Activated T-cell treated with anti-CD3 and anti-CD28 coated beads, Interleukin-2, amount 50 U/mL, for 72 hours (primary cell): Measurements from ENCODE around the gene EFHC1. TPM values are rescaled to one million over a fixed set of nuclear protein-coding genes. Genes with fewer than 3 reads are reported as not detected.

Source experiments
- ATAC-seq, 2 donors: fragments of 150-1000 bp; cut with Tn5 transposase; replicated peaks in 1 of 2; 2 replicates each; pipeline ENCODE4 v1.10.0; 2021; ENCODE audit warnings: moderate library complexity in 2 of 2, mild to moderate bottlenecking in 1 of 2
- DNase-seq, 2 donors: peaks; one replicate each; pipeline ENCODE4 v3.0.0; 2021 to 2022; ENCODE audit warnings: mixed read lengths in 1 of 2
- H3K27ac Mint-ChIP-seq: one replicate; pipeline ENCODE4 v1.8.0; 2022; ENCODE audit warnings: mild to moderate bottlenecking, moderate library complexity, mixed read lengths
- H3K27me3 Mint-ChIP-seq: one replicate; pipeline ENCODE4 v1.8.0; 2022; ENCODE audit warnings: low read depth, mixed read lengths
- H3K36me3 Mint-ChIP-seq, 2 donors: one replicate each; pipeline ENCODE4 v1.8.0; 2022; ENCODE audit warnings: mixed read lengths in 2 of 2, mild to moderate bottlenecking in 1 of 2; ENCODE audit not compliant: insufficient read depth in 2 of 2
- H3K4me1 Mint-ChIP-seq: one replicate; pipeline ENCODE4 v1.8.0; 2022; ENCODE audit warnings: low read depth, mixed read lengths
- H3K4me3 Mint-ChIP-seq, 2 donors: one replicate each; pipeline ENCODE4 v1.8.0; 2022; ENCODE audit warnings: mild to moderate bottlenecking in 2 of 2, mixed read lengths in 2 of 2, moderate library complexity in 2 of 2
- H3K9me3 Mint-ChIP-seq, 2 donors: one replicate each; pipeline ENCODE4 v1.8.0; 2022; ENCODE audit warnings: mixed read lengths in 2 of 2
- total RNA-seq, 2 donors: library from RNA; stranded (reverse); gene quantifications; one replicate each; pipeline ENCODE4 v1.2.3, GENCODE V29; 2022

The EFHC1 gene
- total RNA-seq, 2 donors from 2014 or later: 4.6 to 5.1 TPM

- no peaks in the 10 kb centered on the region for H3K27me3 Mint-ChIP-seq
- ATAC-seq (no peak), DNase-seq (no peak)
- no peaks in the 10 kb centered on the region for H3K9me3 Mint-ChIP-seq
- no peak overlapping the region for H3K27ac Mint-ChIP-seq
- no peak overlapping the region for H3K4me3 Mint-ChIP-seq
- peaks cover 22% of the 10 kb centered on the region for H3K4me1 Mint-ChIP-seq
- H3K36me3 Mint-ChIP-seq: no peaks in the 10 kb centered on the region
These were observed 127.7 kb downstream of the EFHC1 start for GRCh38 chr6:52547647-52548352.

- Mint-ChIP-seq H3K9me3 (no peaks in the 10 kb centered on the region), H3K27me3 (no peaks in the 10 kb centered on the region), H3K27ac (no peak overlapping the region), H3K36me3 (no peaks in the 10 kb centered on the region), H3K4me3 (no peak overlapping the region), H3K4me1 (peaks cover 25% of the 10 kb centered on the region)
- ATAC-seq (no peak), DNase-seq (no peak)
These were observed 128.2 kb downstream of the EFHC1 start for GRCh38 chr6:52548353-52548713.

GRCh38 chr6:52548999-52549398 is 128.9 kb downstream of the EFHC1 start:
- Mint-ChIP-seq H3K4me1 (peaks cover 25% of the 10 kb centered on the region), H3K27ac (no peak overlapping the region), H3K36me3 (no peaks in the 10 kb centered on the region), H3K4me3 (no peak overlapping the region), H3K27me3 (no peaks in the 10 kb centered on the region), H3K9me3 (no peaks in the 10 kb centered on the region)
- DNase-seq (no peak), ATAC-seq (no peak)

GRCh38 chr6:52549428-52549827 is 129.3 kb downstream of the EFHC1 start:
- Mint-ChIP-seq H3K9me3 (no peaks in the 10 kb centered on the region), H3K4me3 (no peak overlapping the region), H3K27ac (no peak overlapping the region), H3K4me1 (peaks cover 22% of the 10 kb centered on the region), H3K27me3 (no peaks in the 10 kb centered on the region), H3K36me3 (no peaks in the 10 kb centered on the region)
- no peak for DNase-seq
- no peak for ATAC-seq

GRCh38 chr6:52550014-52550575 is 130.0 kb downstream of the EFHC1 start:
- H3K36me3 Mint-ChIP-seq: no peaks in the 10 kb centered on the region
- ATAC-seq (no peak), DNase-seq (no peak)
- no peaks in the 10 kb centered on the region for H3K9me3 Mint-ChIP-seq
- no peaks in the 10 kb centered on the region for H3K27me3 Mint-ChIP-seq
- no peak overlapping the region for H3K27ac Mint-ChIP-seq
- H3K4me1 Mint-ChIP-seq: peaks cover 20% of the 10 kb centered on the region
- H3K4me3 Mint-ChIP-seq: no peak overlapping the region

- DNase-seq (no peak), ATAC-seq (no peak)
- no peaks in the 10 kb centered on the region for H3K36me3 Mint-ChIP-seq
- no peak overlapping the region for H3K4me3 Mint-ChIP-seq
- no peaks in the 10 kb centered on the region for H3K9me3 Mint-ChIP-seq
- no peak overlapping the region for H3K27ac Mint-ChIP-seq
- peaks cover 14% of the 10 kb centered on the region for H3K4me1 Mint-ChIP-seq
- H3K27me3 Mint-ChIP-seq: no peaks in the 10 kb centered on the region
These were observed 130.7 kb downstream of the EFHC1 start for GRCh38 chr6:52550870-52551269.

- no peaks in the 10 kb centered on the region for H3K27me3 Mint-ChIP-seq
- no peak for DNase-seq
- peaks cover 7% of the 10 kb centered on the region for H3K4me1 Mint-ChIP-seq
These were observed 131.5 kb downstream of the EFHC1 start for GRCh38 chr6:52551483-52552277.

GRCh38 chr6:52552278-52552643 is 132.1 kb downstream of the EFHC1 start:
- ATAC-seq: no peak
- DNase-seq: no peak
- no peaks in the 10 kb centered on the region for H3K36me3 Mint-ChIP-seq
- peaks cover 7% of the 10 kb centered on the region for H3K4me1 Mint-ChIP-seq
- no peak overlapping the region for H3K4me3 Mint-ChIP-seq
- no peaks in the 10 kb centered on the region for H3K27me3 Mint-ChIP-seq
- H3K27ac Mint-ChIP-seq: no peak overlapping the region
- no peaks in the 10 kb centered on the region for H3K9me3 Mint-ChIP-seq

More at GRCh38 chr6:52551483-52552277, 131.5 kb downstream of the EFHC1 start:
- Mint-ChIP-seq H3K9me3 (no peaks in the 10 kb centered on the region), H3K36me3 (no peaks in the 10 kb centered on the region), H3K4me3 (no peak overlapping the region), H3K27ac (no peak overlapping the region)
- ATAC-seq: no peak

- no peaks in the 10 kb centered on the region for H3K27me3 Mint-ChIP-seq
- no peak for DNase-seq
- no peaks in the 10 kb centered on the region for H3K9me3 Mint-ChIP-seq
- H3K4me1 Mint-ChIP-seq: peaks cover 7% of the 10 kb centered on the region
- H3K27ac Mint-ChIP-seq: no peak overlapping the region
- no peaks in the 10 kb centered on the region for H3K36me3 Mint-ChIP-seq
- H3K4me3 Mint-ChIP-seq: no peak overlapping the region
- ATAC-seq: no peak
These were observed 133.0 kb downstream of the EFHC1 start for GRCh38 chr6:52553158-52553557.

- Mint-ChIP-seq H3K4me1 (peaks cover 7% of the 10 kb centered on the region), H3K4me3 (no peak overlapping the region), H3K9me3 (no peaks in the 10 kb centered on the region), H3K27ac (no peak overlapping the region), H3K36me3 (no peaks in the 10 kb centered on the region), H3K27me3 (no peaks in the 10 kb centered on the region)
- DNase-seq (no peak), ATAC-seq (no peak)
These were observed 133.6 kb downstream of the EFHC1 start for GRCh38 chr6:52553719-52554118.

- DNase-seq (no peak), ATAC-seq (no peak)
- peaks cover 7% of the 10 kb centered on the region for H3K4me1 Mint-ChIP-seq
- H3K27me3 Mint-ChIP-seq: no peaks in the 10 kb centered on the region
- H3K36me3 Mint-ChIP-seq: no peaks in the 10 kb centered on the region
- H3K27ac Mint-ChIP-seq: no peak overlapping the region
- H3K4me3 Mint-ChIP-seq: no peak overlapping the region
- H3K9me3 Mint-ChIP-seq: no peaks in the 10 kb centered on the region
These were observed 134.6 kb downstream of the EFHC1 start for GRCh38 chr6:52554684-52555280.

GRCh38 chr6:52555518-52556233 is 135.5 kb downstream of the EFHC1 start:
- ATAC-seq: no peak
- Mint-ChIP-seq H3K4me1 (peaks cover 7% of the 10 kb centered on the region), H3K27ac (no peak overlapping the region)

More at GRCh38 chr6:52555518-52556233, 135.5 kb downstream of the EFHC1 start:
- DNase-seq: no peak
- Mint-ChIP-seq H3K9me3 (no peaks in the 10 kb centered on the region), H3K36me3 (no peaks in the 10 kb centered on the region), H3K4me3 (no peak overlapping the region), H3K27me3 (no peaks in the 10 kb centered on the region)
